Dedifferentiated amniotic fluid mesenchymal stem cell (primary cell): ENCODE results near the gene MTAP.
"Not testable (repeated sequence)": the region's sequence is repeated elsewhere in the genome, so short reads cannot be mapped to it uniquely, and the experiment has no call there.

Experiments
- DNase-seq: peaks from one replicate; pipeline ENCODE4 v3.0.0-alpha.2; 2016; ENCODE audit errors: extremely low spot score

MTAP gene

GRCh38 chr9:21919377-21920362 is 117.2 kb downstream of the MTAP start:
- no peak for DNase-seq

- DNase-seq = no peak
These were observed 121.3 kb downstream of the MTAP start for GRCh38 chr9:21923694-21924093.

GRCh38 chr9:21927752-21928151 is 125.3 kb downstream of the MTAP start:
- no peak for DNase-seq

- no peak for DNase-seq
These were observed 129.0 kb downstream of the MTAP start for GRCh38 chr9:21931428-21931827.

- DNase-seq = no peak
These were observed 130.8 kb downstream of the MTAP start for GRCh38 chr9:21933281-21933680.

- DNase-seq = no peak
These were observed 131.4 kb downstream of the MTAP start for GRCh38 chr9:21933865-21934264.

- no peak for DNase-seq
These were observed 133.2 kb downstream of the MTAP start for GRCh38 chr9:21935631-21936030.

- no peak for DNase-seq
These were observed 133.7 kb downstream of the MTAP start for GRCh38 chr9:21936161-21936560.

GRCh38 chr9:21941337-21941995 is 139.0 kb downstream of the MTAP start:
- no peak for DNase-seq

- no peak for DNase-seq
These were observed 141.0 kb downstream of the MTAP start for GRCh38 chr9:21943464-21943863.

- DNase-seq = no peak
These were observed 143.2 kb downstream of the MTAP start for GRCh38 chr9:21945606-21946005.

- DNase-seq = no peak
These were observed 156.4 kb downstream of the MTAP start for GRCh38 chr9:21958833-21959232.

- DNase-seq = not testable (repeated sequence)
These were observed 156.8 kb downstream of the MTAP start for GRCh38 chr9:21959268-21959667.

GRCh38 chr9:21961569-21961968 is 159.1 kb downstream of the MTAP start:
- no peak for DNase-seq

- no peak for DNase-seq
These were observed 162.5 kb downstream of the MTAP start for GRCh38 chr9:21964925-21965385.

GRCh38 chr9:21965401-21965951 is 163.0 kb downstream of the MTAP start:
- peak; percentile 47 for DNase-seq

- no peak for DNase-seq
These were observed 163.9 kb downstream of the MTAP start for GRCh38 chr9:21966140-21966851.

- DNase-seq = no peak
These were observed 164.7 kb downstream of the MTAP start for GRCh38 chr9:21967169-21967568.

- DNase-seq = no peak
These were observed 165.3 kb downstream of the MTAP start for GRCh38 chr9:21967702-21968101.

GRCh38 chr9:21968331-21969010 is 166.0 kb downstream of the MTAP start:
- DNase-seq = no peak
